CD4-positive, alpha-beta memory T cell (primary cell): ENCODE results near the gene MAP4K4. TPM values are rescaled to one million over a fixed set of nuclear protein-coding genes. Genes with fewer than 3 reads are reported as not detected.

ENCODE experiments used
- CTCF ChIA-PET: fragments of 350-600 bp; sonication (Branson Sonifier 250); formaldehyde crosslinking; loops from one replicate; lab custom pipeline; 2021; ENCODE audit warnings: inconsistent platforms; ENCODE audit not compliant: partially characterized antibody; lab: Charles Lee
- POLR2A ChIA-PET: fragments of 350-600 bp; sonication (Branson Sonifier 250); formaldehyde crosslinking; loops from one replicate; lab custom pipeline; 2021; ENCODE audit not compliant: partially characterized antibody; lab: Charles Lee
- DNase-seq, 5 donors: peaks; one replicate each; pipeline versions ENCODE4 v3.0.0 to v3.0.0-alpha.2; 2020 to 2022; ENCODE audit warnings: mixed read lengths in 1 of 5
- H3K27ac ChIP-seq: one replicate; pipeline ENCODE4 v1.7.0; 2013; ENCODE audit warnings: low read depth, low read length
- H3K27me3 ChIP-seq: 2 replicates; pipeline ENCODE4 v1.7.0; 2013; ENCODE audit warnings: mild to moderate bottlenecking, low read length, moderate library complexity; ENCODE audit not compliant: insufficient read depth
- H3K36me3 ChIP-seq: 2 replicates; pipeline ENCODE4 v1.7.0; 2013; ENCODE audit warnings: mild to moderate bottlenecking, low read length, moderate library complexity; ENCODE audit not compliant: insufficient read depth
- H3K4me1 ChIP-seq: 2 replicates; pipeline ENCODE4 v1.7.0; 2013; ENCODE audit warnings: mild to moderate bottlenecking, low read length, moderate library complexity; ENCODE audit not compliant: insufficient read depth
- H3K4me3 ChIP-seq, 2 donors: one replicate each; pipeline ENCODE4 v1.7.0; 2013; ENCODE audit warnings: low read length in 2 of 2, mild to moderate bottlenecking in 1 of 2
- H3K9me3 ChIP-seq, 2 donors: one replicate each; pipeline ENCODE4 v1.7.0; 2013; ENCODE audit warnings: low read length in 2 of 2, control low read depth in 1 of 2; ENCODE audit not compliant: control insufficient read depth in 1 of 2
- H3K27ac Mint-ChIP-seq, 7 donors: one replicate each; pipeline ENCODE4 v1.8.0; 2020 to 2021; ENCODE audit warnings: mixed read lengths in 7 of 7, mild to moderate bottlenecking in 6 of 7, inconsistent platforms in 3 of 7, moderate library complexity in 3 of 7
- H3K27me3 Mint-ChIP-seq, 2 donors: one replicate each; pipeline ENCODE4 v1.8.0; 2020 to 2021; ENCODE audit warnings: mixed read lengths in 2 of 2
- H3K36me3 Mint-ChIP-seq, 2 donors: one replicate each; pipeline ENCODE4 v1.8.0; 2020 to 2021; ENCODE audit warnings: mixed read lengths in 2 of 2, inconsistent platforms in 1 of 2, mild to moderate bottlenecking in 1 of 2
- H3K4me1 Mint-ChIP-seq, 4 donors: one replicate each; pipeline ENCODE4 v1.8.0; 2020 to 2021; ENCODE audit warnings: mixed read lengths in 4 of 4, mild to moderate bottlenecking in 1 of 4
- H3K4me3 Mint-ChIP-seq, 8 donors: one replicate each; pipeline ENCODE4 v1.8.0; 2020 to 2021; ENCODE audit warnings: mixed read lengths in 8 of 8, mild to moderate bottlenecking in 7 of 8, moderate library complexity in 6 of 8, inconsistent platforms in 3 of 8
- H3K9me3 Mint-ChIP-seq, 8 donors: one replicate each; pipeline ENCODE4 v1.8.0; 2020 to 2021; ENCODE audit warnings: mixed read lengths in 8 of 8, mild to moderate bottlenecking in 5 of 8, inconsistent platforms in 3 of 8, moderate library complexity in 1 of 8
- intact Hi-C: fragments of 100-400 bp; cut with micrococcal nuclease; formaldehyde crosslinking; loops from one replicate; pipeline ENCODE4 v1.15.1; 2023
- polyA plus RNA-seq, 2 donors: library from polyadenylated mRNA; unstranded; fragments of 300-500 nt; fragmentation: Illumina TruSeq; gene quantifications; one replicate each; pipeline ENCODE4 v1.2.3, GENCODE V29; 2021
- total RNA-seq, 2 experiments: library from RNA; stranded (reverse); gene quantifications; one replicate each; pipeline ENCODE4 v1.2.3, GENCODE V29; 2021

The MAP4K4 gene
- total and polyA plus RNA-seq, 4 experiments from 2014 or later: 2.4 to 114 (median 62.2) TPM

- peak overlapping the region in 1 of 8 donors; percentile 3 for H3K4me3 Mint-ChIP-seq
These were observed 203.7 kb downstream of the MAP4K4 start for GRCh38 chr2:101901241-101901640.

GRCh38 chr2:101902169-101902568, 204.7 kb downstream of the MAP4K4 start:
- intact Hi-C loops: no loop called here
- H3K4me3 ChIP-seq: no peak overlapping the region
- Mint-ChIP-seq H3K36me3 (peaks cover 0 to 1% of the 10 kb centered on the region in 2 donors), H3K4me1 (peaks cover 9 to 23% (median 14%) of the 10 kb centered on the region in 4 donors), H3K27me3 (peaks cover 4% of the 10 kb centered on the region in 2 donors), H3K27ac (no peak overlapping the region), H3K9me3 (peaks cover 4 to 36% (median 24%) of the 10 kb centered on the region in 8 donors), H3K4me3 (peak overlapping the region in 1 of 8 donors; percentile 52)
- ChIA-PET POLR2A (no interaction called here), CTCF (no interaction called here)
- H3K27ac ChIP-seq: no peak overlapping the region
- H3K9me3 ChIP-seq: peaks cover 0 to 9% of the 10 kb centered on the region in 2 donors
- peaks cover 12% of the 10 kb centered on the region for H3K4me1 ChIP-seq
- no peaks in the 10 kb centered on the region for H3K36me3 ChIP-seq
- no peak for DNase-seq
- H3K27me3 ChIP-seq: no peaks in the 10 kb centered on the region

More at GRCh38 chr2:101901241-101901640, 203.7 kb downstream of the MAP4K4 start:
- Histone ChIP-seq H3K4me1 (peaks cover 12% of the 10 kb centered on the region), H3K9me3 (peaks cover 0 to 7% of the 10 kb centered on the region in 2 donors), H3K27ac (no peak overlapping the region), H3K36me3 (no peaks in the 10 kb centered on the region), H3K4me3 (no peak overlapping the region), H3K27me3 (no peaks in the 10 kb centered on the region)
- DNase-seq: no peak
- peaks cover 4 to 28% (median 23%) of the 10 kb centered on the region in 8 donors for H3K9me3 Mint-ChIP-seq
- intact Hi-C loops: no loop called here
- peaks cover 4% of the 10 kb centered on the region in 2 donors for H3K27me3 Mint-ChIP-seq
- H3K27ac Mint-ChIP-seq: peak overlapping the region in 1 of 7 donors; percentile 62
- H3K36me3 Mint-ChIP-seq: peaks cover 0 to 5% of the 10 kb centered on the region in 2 donors
- ChIA-PET POLR2A (no interaction called here), CTCF (interaction anchor here (1.1 kb wide), 1 partner anchor 18 kb away, joined by 4 read pairs; no protein-coding TSS in a partner anchor)
- H3K4me1 Mint-ChIP-seq: peaks cover 10 to 23% (median 14%) of the 10 kb centered on the region in 4 donors

DNA sequence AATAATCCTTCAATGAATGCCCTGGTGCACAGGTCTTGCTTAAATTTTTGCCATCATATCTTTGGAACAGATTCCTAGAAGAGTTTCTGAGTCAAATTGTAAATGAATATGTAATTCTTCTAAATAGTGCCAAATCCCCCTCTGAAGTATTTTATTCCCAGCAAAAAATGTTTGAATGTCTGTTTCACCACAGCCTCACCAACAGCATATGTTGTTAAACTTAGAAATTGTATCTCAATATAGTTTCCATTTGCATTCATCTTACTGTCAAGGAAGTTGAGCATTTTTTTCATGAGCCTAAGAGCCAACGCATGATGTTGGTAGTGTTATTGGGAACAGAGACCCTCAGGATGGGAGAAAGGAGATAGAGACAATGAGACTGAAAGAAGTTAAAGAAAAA, 207.4 kb downstream of the MAP4K4 start:
- peaks cover 6 to 20% (median 7%) of the 10 kb centered on the region in 4 donors for H3K4me1 Mint-ChIP-seq
- ChIA-PET CTCF (no interaction called here), POLR2A (no interaction called here)
- Histone ChIP-seq H3K27me3 (no peaks in the 10 kb centered on the region), H3K4me1 (peaks cover 8% of the 10 kb centered on the region), H3K4me3 (no peak overlapping the region), H3K36me3 (no peaks in the 10 kb centered on the region), H3K9me3 (peaks cover 0 to 9% of the 10 kb centered on the region in 2 donors), H3K27ac (no peak overlapping the region)
- no peak for DNase-seq
- no peak overlapping the region for H3K4me3 Mint-ChIP-seq
- H3K27ac Mint-ChIP-seq: no peak overlapping the region
- intact Hi-C loops: no loop called here
- H3K9me3 Mint-ChIP-seq: peaks cover 7 to 53% (median 37%) of the 10 kb centered on the region in 8 donors
- H3K27me3 Mint-ChIP-seq: peaks cover 5 to 6% of the 10 kb centered on the region in 2 donors
- H3K36me3 Mint-ChIP-seq: peaks cover 2 to 7% of the 10 kb centered on the region in 2 donors

GRCh38 chr2:101905746-101906336, 208.3 kb downstream of the MAP4K4 start:
- Mint-ChIP-seq H3K9me3 (peaks cover 7 to 62% (median 44%) of the 10 kb centered on the region in 8 donors), H3K36me3 (peaks cover 2 to 16% of the 10 kb centered on the region in 2 donors)
- CTCF ChIA-PET: no interaction called here

DNA sequence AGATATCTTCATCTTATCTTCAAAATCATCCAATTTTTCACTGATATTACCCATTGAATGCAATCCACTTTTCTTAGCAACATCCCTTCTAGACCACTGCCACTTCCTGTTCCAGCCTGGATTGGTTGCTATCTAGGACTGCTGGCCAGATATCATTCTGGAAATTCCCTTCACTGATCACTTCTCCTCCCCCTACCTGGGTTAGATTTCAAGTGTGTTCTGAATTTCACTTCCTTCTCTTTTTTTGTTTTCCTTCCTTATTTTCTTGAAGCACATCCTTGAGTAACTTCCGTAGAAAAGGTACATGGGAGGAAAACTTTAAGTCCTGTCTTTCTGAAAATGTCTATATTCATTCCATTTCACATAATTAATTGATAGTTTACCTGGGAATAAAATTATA, 212.3 kb downstream of the MAP4K4 start:
- CTCF ChIA-PET: interaction anchor here (1.1 kb wide), 1 partner anchor 26 kb away, joined by 3 read pairs; no protein-coding TSS in a partner anchor
- no peak overlapping the region for H3K27ac ChIP-seq
- Mint-ChIP-seq H3K27me3 (peaks cover 12 to 16% of the 10 kb centered on the region in 2 donors), H3K36me3 (peaks cover 2 to 16% of the 10 kb centered on the region in 2 donors), H3K4me3 (no peak overlapping the region), H3K4me1 (no peaks in the 10 kb centered on the region), H3K27ac (no peak overlapping the region), H3K9me3 (peaks cover 5 to 53% (median 36%) of the 10 kb centered on the region in 8 donors)
- H3K36me3 ChIP-seq: no peaks in the 10 kb centered on the region
- no peaks in the 10 kb centered on the region for H3K4me1 ChIP-seq
- intact Hi-C loops: no loop called here
- POLR2A ChIA-PET: no interaction called here
- DNase-seq: no peak
- H3K4me3 ChIP-seq: no peak overlapping the region
- peaks cover 0 to 9% of the 10 kb centered on the region in 2 donors for H3K9me3 ChIP-seq
- no peaks in the 10 kb centered on the region for H3K27me3 ChIP-seq

More at GRCh38 chr2:101905746-101906336, 208.3 kb downstream of the MAP4K4 start:
- H3K4me1 Mint-ChIP-seq: peaks cover 0 to 11% (median 0%) of the 10 kb centered on the region in 4 donors
- Histone ChIP-seq H3K4me3 (no peak overlapping the region), H3K4me1 (no peaks in the 10 kb centered on the region), H3K36me3 (no peaks in the 10 kb centered on the region), H3K9me3 (peaks cover 0 to 9% of the 10 kb centered on the region in 2 donors), H3K27me3 (no peaks in the 10 kb centered on the region), H3K27ac (no peak overlapping the region)
- peak overlapping the region in 1 of 8 donors; percentile 69 for H3K4me3 Mint-ChIP-seq
- no peak for DNase-seq
- H3K27me3 Mint-ChIP-seq: peaks cover 8 to 10% of the 10 kb centered on the region in 2 donors
- POLR2A ChIA-PET: no interaction called here
- intact Hi-C loops: no loop called here
- no peak overlapping the region for H3K27ac Mint-ChIP-seq

- ChIA-PET POLR2A (no interaction called here), CTCF (no interaction called here)
- Histone ChIP-seq H3K4me3 (no peak overlapping the region), H3K36me3 (no peaks in the 10 kb centered on the region), H3K27ac (no peak overlapping the region), H3K4me1 (no peaks in the 10 kb centered on the region), H3K27me3 (no peaks in the 10 kb centered on the region), H3K9me3 (no peaks in the 10 kb centered on the region)
- H3K36me3 Mint-ChIP-seq: peaks cover 1 to 13% of the 10 kb centered on the region in 2 donors
- DNase-seq: no peak
- peaks cover 1 to 26% (median 17%) of the 10 kb centered on the region in 8 donors for H3K9me3 Mint-ChIP-seq
- H3K27ac Mint-ChIP-seq: no peak overlapping the region
- intact Hi-C loops: no loop called here
- H3K4me3 Mint-ChIP-seq: no peak overlapping the region
- no peaks in the 10 kb centered on the region for H3K4me1 Mint-ChIP-seq
- H3K27me3 Mint-ChIP-seq: peaks cover 9 to 15% of the 10 kb centered on the region in 2 donors
These were observed 215.0 kb downstream of the MAP4K4 start for GRCh38 chr2:101912545-101912944.

DNA sequence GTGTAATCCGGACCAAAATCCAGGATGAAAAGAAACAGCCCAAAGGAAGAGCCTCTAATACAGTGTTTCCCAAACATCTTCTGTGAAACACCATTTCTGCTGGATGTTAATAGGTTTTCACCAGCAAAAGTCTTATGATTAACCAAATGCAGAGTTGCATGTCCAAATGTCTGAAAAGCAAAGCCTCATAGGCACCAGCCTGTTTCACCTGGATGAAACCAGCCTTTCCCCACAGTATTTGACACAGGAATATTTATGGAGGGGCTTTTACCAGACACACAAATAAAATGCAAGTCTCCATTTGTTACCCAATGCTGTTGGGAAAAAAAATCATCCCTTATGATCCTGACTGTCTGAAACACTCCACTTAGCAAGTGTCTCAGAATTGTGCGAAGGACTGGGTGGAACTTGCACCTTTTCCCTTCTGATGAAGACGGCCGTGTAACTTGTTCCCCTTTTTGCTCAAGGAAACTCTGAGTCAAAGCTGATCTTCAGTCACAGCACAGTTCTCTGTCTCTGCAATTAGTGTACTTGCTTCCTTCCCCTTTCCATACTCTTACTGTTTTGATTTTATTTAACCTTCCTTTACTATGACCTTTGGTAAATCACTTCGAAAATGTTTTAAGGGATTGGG, 223.9 kb downstream of the MAP4K4 start:
- no peak overlapping the region for H3K4me3 ChIP-seq
- no peaks in the 10 kb centered on the region for H3K9me3 ChIP-seq
- ChIA-PET CTCF (no interaction called here), POLR2A (no interaction called here)
- Mint-ChIP-seq H3K27ac (no peak overlapping the region), H3K36me3 (peaks cover 9 to 16% of the 10 kb centered on the region in 2 donors), H3K27me3 (no peaks in the 10 kb centered on the region), H3K4me1 (no peaks in the 10 kb centered on the region), H3K4me3 (no peak overlapping the region), H3K9me3 (peaks cover 0 to 38% (median 29%) of the 10 kb centered on the region in 8 donors)
- no peaks in the 10 kb centered on the region for H3K27me3 ChIP-seq
- no peaks in the 10 kb centered on the region for H3K36me3 ChIP-seq
- no peak for DNase-seq
- H3K4me1 ChIP-seq: no peaks in the 10 kb centered on the region
- H3K27ac ChIP-seq: no peak overlapping the region
- intact Hi-C loops: no loop called here
